ENCODE measurements around the gene SLC41A3.
"Not testable (repeated sequence)": the region's sequence is repeated elsewhere in the genome, so short reads cannot be mapped to it uniquely, and the experiment has no call there.

Gene SLC41A3

DNA sequence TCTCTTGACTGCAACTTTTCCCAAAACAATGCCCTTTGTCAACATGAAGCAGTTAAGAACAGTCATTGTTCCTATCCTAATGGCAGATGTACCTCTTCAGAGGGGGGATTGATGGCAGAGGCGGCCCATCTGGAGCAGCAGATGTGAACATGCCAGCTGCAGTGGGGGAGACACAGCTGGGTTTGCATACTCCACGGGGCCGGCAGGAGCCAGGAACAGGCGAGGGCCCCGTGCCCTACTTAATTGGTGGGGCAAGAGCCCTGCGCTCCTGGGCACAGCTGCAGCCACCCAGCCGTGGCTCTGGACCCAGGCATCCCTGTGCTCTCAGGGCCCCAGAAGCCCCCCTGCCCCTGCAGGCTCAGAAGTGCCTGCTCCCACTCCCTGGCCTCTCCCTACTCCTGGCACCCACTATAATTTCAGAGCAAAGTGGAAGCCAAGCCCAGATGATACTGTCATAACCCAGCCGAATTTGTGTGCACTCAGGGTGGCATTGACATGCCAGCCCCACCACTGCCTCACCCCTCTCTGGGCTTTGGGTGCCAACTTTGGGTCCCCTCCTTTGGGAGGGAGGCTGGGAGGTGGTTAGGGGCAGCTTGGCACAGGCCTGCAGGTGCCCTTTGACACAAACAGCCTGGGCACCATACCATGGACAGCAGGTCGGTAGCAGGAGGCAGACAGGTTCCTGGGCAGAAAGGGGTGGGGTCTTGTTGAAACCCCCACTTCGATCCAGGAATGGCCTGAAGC, 80.3 kb downstream of the SLC41A3 start:
- DNase-seq (ENCODE audit: low read depth in 3 of 3), result no peak

DNA sequence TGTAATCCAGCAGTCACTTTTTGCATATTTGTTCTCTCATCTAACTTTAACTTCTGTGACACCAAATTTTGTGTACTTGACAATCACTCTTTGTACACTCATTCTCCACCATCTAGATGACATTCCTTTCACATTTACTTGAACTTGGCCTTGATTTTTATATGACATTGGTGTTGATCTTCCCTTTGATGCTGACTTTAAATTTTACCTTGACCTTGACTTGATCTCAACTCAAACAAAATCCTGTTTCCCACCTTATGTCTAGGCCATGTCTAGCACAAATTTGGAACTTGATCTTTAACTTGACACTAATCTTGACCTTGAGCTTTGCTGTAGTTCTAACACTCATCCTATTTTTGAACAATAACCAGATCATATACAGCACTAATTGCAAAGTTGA, 81.7 kb downstream of the SLC41A3 start:
- DNase-seq (ENCODE audit: low read depth in 3 of 3), result no peak

DNA sequence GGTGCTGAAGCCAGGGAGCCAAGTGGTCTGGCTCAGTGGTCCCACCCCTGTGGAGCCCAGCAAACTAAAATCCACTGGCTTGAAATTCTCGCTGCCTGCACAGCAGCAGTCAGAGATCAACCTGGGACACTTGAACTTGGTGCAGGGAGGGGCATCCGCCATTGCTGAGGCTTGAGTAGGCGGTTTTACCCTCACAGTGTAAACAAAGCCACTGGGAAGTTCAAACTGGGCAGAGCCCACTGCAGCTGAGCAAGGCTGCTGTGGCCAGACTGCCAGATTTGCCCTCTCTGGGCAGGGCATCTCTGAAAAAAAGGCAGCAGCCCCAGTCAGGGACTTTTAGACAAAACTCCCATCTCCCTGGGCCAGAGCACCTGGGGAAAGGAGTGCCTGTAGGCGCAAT, 87.2 kb downstream of the SLC41A3 start:
- not testable (repeated sequence) for DNase-seq (ENCODE audit: low read depth in 3 of 3)

DNA sequence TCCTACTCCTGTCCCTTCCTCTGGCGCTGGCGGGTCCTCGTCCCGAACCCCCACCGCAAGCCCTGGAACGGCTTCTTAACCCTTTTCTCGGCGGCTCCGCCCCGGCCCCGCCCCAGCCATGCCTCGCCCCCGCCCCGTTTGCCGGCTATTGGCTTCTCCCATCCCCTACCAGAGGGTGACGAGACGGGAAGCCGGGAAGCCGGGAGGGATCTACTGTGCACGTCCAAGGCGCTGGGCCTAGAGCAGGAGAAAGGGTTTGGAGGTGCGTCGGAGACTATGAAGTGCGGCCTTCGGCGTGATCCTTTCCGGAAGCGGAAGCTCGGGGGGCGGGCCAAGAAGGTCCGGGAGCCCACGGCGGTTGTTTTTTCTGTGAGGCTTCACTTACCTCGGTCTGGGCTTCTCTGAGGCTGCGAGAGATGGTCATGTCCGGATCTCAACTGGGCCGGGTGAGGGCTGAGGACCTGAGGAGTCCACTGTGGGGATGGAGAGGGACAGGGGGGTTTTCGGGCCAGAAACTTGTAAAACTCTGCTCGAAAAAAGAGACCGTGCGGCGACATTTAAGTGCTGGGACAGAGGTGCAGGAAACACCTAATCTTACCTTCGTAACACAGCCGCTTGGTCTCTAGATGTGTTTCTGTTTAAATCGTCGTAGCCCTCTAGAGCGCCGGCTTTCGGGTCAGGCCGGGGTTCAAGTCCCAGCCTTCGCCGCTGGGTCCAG, 93.5 kb downstream of the SLC41A3 start:
- peak; percentile 43 to 60 (median 47) for DNase-seq (ENCODE audit: low read depth in 3 of 3)

DNA sequence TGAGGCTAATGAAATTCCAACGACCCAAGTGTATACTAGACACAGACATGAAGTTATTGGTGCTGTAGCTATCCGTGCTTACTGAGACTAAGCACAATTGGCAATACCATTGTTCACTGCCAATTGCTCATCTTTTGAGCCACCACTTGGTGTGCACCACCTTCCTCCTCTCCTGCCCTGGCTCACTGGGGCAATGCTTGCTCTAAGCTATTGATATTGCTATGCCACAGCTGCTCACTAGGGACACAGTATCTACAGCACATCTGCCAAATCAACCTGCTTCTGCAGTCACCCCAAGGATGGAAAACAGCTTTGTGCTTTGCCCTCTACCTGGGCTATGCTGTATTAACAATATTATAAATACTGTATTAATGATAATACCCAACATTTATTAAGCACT, 99.0 kb downstream of the SLC41A3 start:
- not testable (repeated sequence) for DNase-seq (ENCODE audit: low read depth in 3 of 3)

DNA sequence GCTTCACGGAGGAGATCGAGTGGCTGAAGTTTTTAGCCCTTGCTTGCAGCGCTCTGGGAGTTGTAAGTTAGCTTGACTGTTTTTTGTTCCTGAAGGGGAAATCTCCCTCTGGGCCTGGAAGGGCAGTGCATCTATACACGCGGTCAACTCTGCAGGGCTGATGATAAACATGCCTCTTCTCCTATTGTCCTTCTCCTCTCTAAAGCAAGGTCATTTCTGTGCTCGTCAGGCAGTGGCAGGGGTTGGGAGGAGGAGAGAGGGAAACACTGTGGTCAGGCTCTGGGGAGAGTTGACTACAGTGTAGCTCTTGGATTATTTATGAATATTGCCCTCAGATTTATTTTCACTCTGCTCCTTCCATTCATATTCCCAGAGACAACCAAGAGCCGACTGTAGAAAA, 106.8 kb downstream of the SLC41A3 start:
- not testable (repeated sequence) for DNase-seq (ENCODE audit: low read depth in 3 of 3)

DNA sequence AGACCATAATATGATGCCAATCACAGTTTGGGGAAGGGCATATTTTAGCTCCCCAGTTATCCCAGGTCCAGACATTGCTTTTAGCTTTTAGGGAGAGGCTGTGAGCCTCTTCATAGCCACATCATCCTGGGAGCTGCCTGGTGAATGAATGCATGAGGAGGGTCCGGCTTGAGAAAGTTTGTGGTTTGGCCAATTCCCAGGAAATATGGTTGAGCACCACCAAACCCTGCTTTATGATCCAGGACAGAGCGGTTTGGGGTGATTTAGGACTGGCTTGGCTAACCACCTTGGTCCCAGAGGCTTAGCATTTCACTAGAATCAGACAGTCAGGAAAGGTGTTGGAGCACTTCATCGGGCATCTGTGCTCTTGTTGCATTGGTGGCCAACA, 107.9 kb downstream of the SLC41A3 start:
- DNase-seq (ENCODE audit: low read depth in 3 of 3), result not testable (repeated sequence)

DNA sequence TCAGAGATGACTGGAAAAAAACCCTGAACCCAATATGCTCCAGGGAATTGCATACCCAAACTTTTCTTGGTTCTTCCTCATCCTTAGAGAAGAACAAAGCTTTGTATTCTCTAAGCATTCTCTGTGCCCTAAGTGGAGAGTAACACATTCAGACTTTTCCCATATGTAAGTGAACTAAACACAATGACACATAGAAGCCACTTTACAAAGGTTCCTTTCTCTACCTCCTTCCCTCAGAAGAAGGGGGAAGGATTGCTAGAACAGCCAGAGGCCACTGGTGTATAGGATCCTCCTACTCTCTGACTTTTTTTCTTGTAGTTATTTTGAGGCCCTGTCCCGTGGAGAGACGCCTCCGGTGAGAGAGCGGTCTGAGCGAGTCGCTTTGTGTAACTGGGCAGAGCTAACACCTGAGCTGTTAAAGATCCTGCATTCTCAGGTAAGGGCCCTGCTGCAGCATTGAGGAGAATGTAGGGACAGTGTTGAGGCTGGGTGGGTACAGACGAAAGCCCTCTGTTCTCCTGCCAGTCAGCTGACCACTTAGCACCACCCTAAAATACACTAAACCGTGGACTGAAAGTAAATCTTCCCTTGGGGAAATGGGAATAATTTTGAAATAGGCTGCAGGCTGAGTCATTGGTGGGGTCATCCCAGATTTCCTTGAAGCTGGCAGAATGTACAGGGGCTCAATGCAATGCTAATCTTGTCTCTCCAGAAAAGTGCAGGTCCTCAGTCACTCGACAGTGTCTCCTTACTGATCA, 108.5 kb downstream of the SLC41A3 start:
- not testable (repeated sequence) for DNase-seq (ENCODE audit: low read depth in 3 of 3)

DNA sequence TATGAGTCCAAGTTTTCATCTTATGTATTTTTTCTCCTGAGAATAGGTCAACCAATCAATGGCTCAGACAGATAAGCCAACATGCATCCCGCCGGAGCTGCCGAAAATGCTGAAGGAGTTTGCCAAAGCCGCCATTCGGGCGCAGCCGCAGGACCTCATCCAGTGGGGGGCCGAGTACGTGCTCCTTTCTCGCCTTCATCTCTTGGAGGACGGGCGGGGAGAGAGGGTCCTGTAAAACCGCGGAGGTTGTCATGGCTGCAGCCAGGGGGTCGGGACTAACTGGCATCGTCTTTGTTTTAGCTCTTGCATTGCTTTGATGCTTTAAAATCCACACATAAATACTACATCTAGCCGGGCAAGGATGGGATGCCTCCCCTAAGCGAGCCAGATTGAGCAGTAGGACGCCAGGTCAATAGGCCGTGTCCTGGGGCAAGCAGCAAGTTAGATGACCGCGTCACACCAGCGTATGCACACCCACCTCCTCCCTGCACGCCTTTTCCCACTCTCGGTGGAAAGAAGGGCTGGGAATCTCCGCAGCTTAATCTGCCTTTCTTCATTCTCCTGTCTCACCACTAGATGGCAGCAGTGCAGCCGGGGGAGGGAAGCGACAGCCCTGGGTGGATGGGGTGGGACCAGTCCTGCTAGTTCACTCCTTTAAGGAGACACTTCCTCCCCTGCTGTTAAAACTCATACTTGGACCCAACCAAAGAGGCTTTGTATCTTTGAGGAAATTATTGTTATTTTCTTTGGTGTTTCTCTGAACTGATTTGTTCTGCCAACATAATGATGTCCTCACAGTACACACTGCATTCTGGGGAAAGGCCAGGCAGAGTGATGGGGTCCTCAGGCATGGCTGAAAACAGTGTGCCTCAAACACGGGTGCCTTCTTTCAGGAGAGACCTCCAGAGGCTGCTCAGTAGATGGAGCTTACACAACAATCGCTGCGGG, 111.7 kb downstream of the SLC41A3 start:
- DNase-seq (ENCODE audit: low read depth in 3 of 3), result not testable (repeated sequence)

DNA sequence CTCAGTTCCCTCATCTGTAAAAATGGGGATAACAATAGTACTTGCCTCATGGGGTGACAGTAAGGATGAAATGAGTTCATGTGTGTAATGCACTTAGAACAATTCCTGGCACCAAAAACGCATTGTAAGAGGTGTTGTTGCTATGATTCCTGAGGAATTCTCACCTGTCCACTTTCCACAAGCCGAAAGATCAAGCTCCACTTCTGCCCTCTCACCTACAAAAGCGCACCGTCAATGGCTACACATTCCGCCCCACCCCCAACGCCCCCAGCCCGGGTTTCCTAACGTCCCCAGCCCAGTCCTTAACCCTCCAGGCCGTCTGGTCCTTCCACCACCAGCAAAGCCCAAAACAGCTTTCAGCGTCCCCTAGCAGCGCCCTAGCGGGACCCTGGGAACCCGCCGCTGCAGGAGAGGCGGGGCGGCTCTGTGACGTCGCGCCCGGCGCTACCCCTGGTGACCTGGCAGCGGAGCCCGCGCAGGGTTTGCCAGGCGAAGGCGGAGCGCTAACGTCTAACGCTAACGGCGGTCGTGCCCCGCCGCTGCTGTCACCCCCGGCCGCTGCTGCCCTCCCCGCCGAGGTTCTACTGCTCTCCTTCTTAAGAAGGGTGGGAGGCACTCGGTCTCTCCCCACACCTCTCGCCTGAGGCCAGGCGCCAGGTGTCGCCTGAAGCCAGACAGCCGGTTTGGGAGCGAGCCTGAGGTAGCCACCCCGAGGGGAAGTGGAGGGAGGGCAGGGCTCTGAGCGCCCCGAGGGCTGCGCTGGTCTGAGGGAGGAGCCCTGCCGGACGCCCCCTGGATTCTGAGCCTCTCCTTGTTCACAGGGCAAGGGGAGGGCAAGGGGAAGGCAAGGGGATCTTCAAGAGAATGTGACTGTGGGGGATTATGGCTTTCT, 115.0 kb downstream of the SLC41A3 start, which contains the start of gene ROPN1B:
TSS of gene ROPN1B (plus strand) at position 478 of the 892 bp plus-strand sequence. CDS start 2,877 bp downstream, outside the sequence.
- DNase-seq (ENCODE audit: low read depth in 3 of 3), result not testable (repeated sequence)

DNA sequence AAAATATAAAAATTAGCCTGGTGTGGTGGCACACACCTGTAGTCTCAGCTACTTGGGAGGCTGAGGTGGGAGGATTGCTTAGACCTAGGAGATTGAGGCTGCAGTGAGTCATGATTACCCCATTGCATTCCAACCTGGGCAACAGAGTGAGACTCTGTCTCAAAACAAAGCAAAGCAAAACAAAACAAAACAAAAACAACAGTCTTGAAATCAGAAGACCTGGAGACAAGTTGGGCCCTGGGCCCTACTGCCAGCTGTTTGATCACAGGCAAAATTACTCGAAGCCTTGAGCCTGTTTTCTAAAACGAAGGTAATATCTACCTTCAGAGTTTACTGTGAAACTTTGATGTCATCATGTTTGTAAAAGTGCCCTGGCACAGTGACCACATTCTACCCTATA, 115.8 kb downstream of the SLC41A3 start:
- DNase-seq (ENCODE audit: low read depth in 3 of 3), result not testable (repeated sequence)

DNA sequence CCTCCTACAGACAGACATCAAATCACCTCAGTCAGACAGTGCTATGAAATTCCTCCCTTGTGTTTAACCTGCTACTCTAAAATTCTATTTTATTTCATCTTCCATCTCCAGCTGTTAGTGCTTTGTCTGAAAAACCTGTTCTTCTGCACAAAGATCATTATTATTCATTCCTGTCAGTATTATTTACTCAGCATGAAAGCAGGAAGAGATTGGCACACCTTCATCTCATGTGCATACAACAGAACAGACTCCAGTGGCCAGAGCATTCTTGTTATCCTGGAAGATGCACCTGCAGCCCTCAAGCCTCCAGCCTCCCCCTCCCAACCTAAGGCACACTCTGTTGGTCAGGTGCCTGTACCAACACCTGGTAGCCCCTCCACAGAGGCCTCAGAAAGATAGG, 116.8 kb downstream of the SLC41A3 start:
- DNase-seq (ENCODE audit: low read depth in 3 of 3), result no peak

DNA sequence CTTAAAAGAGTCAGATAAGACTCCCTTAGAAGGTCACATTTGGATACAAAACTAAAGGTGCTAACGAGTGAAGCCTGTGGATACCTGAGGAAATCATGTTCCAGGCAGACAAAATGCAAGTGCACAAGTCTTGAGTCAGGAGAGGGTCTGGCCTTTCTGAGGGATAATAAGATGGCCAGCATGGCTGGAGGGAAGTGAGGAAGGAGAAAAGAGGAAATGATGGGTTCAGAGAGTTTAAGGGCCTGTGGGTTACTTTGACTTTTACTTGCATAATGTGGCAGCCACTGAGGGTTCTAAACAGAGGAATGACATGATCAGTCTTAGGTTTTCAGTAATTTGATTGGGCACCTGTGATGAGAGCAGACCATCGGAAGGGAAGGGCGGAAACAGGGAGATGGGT, 118.4 kb downstream of the SLC41A3 start:
- DNase-seq (ENCODE audit: low read depth in 3 of 3), result no peak

DNA sequence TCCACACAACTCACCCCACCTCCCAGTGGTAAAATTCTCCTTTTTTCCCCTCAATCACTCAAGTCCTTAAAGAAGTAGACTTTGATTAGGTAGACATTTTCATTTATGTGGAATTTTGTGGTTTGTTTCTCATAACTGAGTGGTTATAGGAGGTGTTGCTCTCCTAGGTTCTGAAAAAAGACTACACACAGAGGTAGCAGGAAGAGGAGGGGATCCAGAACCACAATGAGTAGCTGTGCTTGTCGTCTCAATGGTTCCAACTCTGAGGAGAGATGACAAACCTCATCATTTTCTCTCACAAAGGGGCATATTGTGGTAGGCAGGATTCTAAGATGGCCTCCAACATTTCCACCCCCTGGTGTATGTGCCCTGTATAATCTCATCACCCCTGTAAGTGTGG, 120.1 kb downstream of the SLC41A3 start:
- not testable (repeated sequence) for DNase-seq (ENCODE audit: low read depth in 3 of 3)

DNA sequence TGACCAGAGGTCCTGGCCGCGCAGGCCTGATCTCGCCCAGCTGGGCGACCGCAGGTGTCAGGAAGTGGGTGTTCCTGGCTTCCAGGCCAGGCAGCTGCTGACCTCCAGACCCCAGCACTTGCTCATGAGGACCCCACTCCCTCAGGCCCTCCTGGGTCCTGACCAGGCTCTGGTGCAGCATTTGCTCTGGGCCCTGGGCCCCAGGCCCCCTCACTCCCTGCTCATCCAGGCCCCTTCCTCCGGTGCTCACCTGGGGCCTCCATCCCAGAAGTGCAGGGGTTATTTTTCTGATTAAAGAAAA, 122.7 kb downstream of the SLC41A3 start:
- DNase-seq (ENCODE audit: low read depth in 3 of 3), result no peak

DNA sequence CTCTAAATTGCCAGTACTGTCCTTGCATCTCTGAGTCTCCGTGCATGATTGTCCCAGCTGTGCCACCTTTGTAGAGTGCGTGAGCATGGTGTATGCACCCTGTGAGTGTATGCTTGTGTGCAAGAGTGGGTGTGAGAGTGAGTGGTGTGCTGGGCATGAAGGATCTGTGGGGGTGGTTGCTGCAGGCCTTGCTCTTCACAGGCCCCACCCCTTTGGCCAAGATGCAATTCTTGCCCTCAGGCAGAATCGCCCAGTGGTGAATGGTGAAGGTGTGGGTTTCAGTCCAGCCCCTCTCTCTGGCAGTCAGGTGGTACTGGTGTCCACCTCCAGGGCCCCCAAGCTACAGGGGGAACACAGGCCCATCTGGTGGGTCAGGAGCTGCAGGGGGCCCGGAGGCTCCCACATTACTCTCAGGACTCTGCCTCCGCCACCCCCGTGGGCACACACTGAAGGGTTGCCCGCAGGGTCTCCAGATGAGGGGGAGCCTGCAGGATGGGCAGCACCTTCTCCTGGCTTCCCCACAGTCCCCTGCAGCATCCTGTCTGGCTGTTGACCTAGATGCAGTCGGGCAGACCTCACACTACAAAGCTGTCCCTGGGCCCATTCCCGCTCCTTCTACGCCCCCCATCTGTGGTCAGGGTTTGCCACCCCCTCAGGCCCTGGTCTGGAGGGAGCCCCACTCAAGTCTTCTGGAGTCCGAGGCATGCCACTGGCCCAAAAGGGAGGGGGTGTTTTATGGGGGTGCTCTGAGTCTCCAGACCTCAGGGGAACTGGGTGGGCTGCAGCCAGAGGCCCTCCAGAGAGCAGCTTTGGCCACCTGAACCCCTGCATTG, 123.3 kb downstream of the SLC41A3 start:
- no peak for DNase-seq (ENCODE audit: low read depth in 3 of 3)

DNA sequence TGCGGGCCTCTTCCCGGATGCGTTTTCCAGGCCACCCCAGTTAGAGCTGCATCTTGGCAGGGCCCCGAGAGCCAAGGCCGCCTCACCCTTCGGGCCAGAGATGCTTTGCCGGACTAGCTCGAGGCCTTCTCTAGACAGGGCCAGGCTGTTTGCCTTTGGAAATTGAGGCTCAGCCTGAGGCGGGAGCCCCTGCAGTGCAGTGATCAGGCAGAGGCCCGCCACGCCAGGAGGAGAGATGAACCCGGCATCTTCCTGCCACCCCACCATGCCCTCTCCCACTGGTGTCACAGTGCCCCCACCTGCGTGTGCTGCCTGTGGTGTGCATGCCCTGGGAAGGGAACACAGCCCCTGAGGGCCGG, 123.9 kb downstream of the SLC41A3 start:
- DNase-seq (ENCODE audit: low read depth in 3 of 3), result no peak

DNA sequence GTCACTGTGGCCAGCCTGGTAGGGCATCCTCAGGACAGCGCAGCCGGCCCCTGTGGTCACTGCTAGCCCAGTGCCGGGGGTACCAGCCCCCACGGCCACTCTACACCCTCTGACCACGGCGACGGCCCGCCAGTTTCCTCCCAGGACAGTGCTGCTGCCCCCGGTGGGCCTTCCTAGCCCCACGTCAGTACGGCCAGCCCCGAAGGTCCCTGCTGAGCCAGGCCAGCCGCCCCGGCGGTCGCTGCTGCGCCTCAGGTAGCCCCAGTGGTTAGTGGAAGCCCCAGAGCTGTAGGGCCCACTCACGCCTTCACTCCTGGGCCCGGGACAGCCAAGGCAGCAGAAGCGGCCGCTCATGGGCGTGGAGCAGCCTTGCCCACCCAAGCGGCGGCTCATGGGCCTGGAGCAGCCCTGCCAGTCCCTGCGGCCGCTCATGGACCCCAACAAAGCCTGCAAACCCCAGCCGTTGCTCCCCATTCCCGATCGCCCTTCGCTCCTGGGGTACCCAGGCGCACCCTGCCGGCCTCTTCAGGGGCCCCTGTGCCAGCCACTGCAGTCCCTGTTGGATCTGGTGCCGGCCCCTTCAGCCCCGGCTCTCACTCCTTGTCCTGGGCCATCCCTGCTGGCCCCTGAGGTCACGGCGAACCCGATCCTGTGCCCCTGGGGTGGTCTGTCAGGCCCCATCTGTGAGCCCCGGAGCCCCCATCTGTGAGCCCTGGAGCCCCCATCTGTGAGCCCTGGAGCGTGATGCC, 124.4 kb downstream of the SLC41A3 start:
- no peak for DNase-seq (ENCODE audit: low read depth in 3 of 3)
